HG02981 (cell line): ENCODE measurements around the gene TKT.
"Not testable (repeated sequence)": the region's sequence is repeated elsewhere in the genome, so short reads cannot be mapped to it uniquely, and the experiment has no call there.

ENCODE experiments used
- ATAC-seq: cut with Tn5 transposase; IDR thresholded peaks from one replicate; pipeline ENCODE4 v1.9.1; 2021; ENCODE audit warnings: mild to moderate bottlenecking, moderate library complexity; ENCODE audit not compliant: unreplicated experiment

Gene TKT

DNA sequence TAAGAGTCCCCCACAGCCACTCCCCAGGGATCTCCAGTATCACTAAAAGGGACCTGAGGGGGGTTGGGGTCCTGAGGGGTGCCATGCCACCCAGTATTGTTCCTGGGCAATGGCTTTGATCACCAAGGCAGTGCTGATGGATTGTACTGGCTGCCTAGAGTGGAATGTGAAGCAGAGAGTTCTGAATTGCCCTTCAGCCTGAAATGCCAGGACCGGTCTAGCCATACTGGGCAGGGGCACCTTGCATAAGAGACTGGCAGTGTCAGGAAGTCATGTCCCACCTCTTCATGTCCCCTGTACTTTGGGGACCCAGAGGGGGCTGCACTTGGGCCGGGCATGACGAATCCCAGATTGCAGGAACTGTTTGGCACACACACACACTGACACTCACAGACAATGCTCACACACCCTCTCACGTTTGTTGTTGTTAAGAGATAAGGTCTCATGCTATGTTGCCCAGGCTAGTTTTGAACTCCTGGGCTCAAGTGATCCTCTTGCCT, 4.5 kb upstream of the TKT start:
- ATAC-seq: no peak

DNA sequence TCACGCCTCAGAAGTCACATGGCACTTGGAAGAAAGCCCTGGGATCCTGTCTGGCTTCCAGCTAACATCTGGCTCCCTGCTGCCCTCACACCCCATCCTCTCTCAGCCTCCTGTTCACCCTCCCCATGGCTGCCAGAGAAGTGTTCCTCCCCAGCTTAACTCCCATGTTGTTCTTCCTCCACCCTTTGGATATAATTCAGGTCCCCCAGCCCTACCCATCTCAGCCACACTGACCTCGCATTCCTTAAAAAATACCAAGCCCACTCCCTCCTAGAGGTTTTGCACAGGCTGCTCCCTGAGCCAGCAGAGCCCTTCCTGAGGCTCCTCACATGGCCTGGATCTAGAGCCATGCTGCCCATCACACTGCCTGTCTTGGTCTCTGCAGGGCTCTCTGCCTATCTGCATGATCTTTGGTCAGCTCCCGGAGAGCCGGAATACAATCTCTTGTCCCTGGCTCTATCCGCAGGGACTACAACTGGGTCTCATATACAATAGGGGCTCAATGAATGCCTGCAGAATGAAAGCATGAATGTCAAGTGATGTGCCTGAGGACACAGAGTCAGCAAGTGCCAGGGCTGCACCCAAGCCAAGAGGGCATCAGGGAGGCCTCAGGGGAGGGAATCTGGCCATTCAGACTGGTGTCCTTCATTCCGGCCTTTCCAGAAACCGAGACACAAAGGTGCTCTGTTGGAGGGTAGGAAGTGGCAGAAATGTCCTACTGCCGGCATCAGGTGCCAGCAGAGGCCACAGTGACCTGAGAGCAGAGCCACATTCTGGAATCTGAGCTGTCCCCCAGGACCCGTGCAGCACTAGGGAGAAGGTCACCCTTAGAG, 3.8 kb upstream of the TKT start:
- ATAC-seq: no peak

GRCh38 chr3:53258600-53259426, 3.0 kb upstream of the TKT start:
- no peak for ATAC-seq

GRCh38 chr3:53257465-53257864, 1.6 kb upstream of the TKT start:
- no peak for ATAC-seq

- ATAC-seq: no peak
Observed at GRCh38 chr3:53256704-53257055, 858 bp upstream of the TKT start.

- ATAC-seq: peak; percentile 35
Observed at GRCh38 chr3:53255423-53255774, 423 bp downstream of the TKT start.

- ATAC-seq: peak; percentile 57
Observed at GRCh38 chr3:53254509-53255422, 1.1 kb downstream of the TKT start.

DNA sequence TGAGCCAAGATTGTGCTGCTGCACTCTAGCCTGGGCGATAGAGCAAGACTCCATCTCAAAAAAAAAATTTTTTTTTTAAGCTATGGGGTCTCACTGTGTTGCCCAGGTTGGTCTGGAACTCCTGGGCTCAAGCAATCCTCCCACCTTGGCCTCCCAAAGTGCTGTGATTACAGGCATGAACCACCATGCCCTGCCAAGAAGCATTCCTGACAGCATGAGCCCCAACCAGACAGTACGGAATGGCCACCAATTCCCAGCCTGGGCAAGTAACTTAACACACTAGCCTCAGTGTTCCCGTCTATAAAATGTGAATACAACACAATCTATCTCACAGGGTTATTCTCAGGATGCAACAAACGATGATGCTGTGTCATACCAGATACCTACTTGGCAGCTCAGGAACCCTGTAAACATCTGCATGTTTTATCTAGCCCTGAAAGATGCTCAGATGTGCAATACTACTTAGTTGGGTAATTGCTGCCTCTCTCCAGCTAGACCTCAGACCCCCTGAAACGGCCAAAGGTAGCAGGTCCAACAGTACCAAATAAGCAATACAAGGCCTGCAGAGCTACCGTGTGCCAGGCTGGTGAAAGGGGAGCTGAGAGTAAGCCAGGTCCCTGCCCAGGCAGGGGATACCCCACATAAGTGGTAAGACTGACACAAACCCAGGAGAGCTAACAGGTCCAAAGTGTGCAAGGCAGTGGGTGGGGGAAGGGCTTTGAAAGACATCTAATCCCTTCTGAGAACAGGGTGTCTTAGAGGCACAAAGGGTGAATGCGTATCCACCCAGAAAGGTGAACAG, 1.9 kb downstream of the TKT start:
- ATAC-seq: no peak

GRCh38 chr3:53252947-53253322, 2.9 kb downstream of the TKT start:
- not testable (repeated sequence) for ATAC-seq

DNA sequence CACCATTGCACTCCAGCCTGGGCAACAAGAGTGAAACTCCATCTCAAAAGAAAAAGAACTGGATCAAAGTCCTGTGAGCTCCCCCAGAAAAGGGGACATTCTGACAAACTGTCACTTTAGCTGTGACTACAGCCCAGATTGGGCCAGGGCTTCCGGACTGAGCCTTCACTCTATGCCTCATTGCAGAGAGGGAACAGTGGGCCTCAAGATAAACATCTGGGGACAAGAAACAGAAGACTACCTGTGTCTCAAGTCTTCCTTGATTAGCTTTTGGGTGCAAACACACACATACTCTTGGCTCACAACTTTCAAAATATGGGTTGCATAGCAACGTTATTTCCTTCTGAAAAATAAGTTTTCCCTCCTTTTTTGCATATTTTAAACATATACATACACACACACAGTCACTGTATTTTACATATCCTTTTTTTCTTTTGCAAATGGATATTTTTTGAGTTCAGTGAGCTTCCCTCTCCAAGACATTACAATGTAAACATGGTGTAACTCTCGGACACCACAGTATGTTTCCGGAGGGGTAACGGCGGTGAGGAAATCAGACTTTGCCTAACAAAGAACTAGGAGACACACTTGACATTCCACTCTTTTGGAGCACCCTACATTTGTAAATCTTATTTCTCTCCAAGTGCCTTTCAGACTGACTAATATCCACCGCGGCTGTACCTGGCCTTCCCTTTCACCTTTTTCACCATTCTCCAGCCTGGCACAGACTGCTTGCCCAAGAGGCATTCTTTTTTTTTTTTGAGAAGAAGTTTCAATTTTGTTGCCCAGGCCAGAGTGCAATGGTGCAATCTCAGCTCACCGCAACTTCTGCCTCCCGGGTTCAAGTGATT, 3.5 kb downstream of the TKT start:
- no peak for ATAC-seq

GRCh38 chr3:53250881-53251605, 4.8 kb downstream of the TKT start:
- no peak for ATAC-seq

- ATAC-seq: no peak
Observed at GRCh38 chr3:53250453-53250852, 5.4 kb downstream of the TKT start.

DNA sequence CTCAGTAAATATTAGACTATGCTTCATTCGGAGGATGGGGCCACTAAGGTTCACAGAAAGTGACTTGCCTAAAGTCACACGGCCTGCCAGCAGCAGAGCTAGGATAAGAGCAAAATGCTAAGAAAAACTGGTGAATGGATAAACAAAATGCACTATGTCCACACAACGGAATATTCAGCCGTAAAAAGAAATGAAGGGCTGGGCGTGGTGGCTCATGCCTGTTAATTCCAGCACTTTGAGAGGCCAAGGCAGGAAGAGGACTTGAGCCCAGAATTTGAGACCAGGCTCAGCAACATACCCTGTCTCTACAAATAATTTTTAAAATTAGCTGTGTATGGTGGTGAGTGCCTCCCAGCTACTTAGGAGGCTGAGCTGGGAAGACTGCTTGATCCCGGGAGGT, 7.7 kb downstream of the TKT start:
- no peak for ATAC-seq

DNA sequence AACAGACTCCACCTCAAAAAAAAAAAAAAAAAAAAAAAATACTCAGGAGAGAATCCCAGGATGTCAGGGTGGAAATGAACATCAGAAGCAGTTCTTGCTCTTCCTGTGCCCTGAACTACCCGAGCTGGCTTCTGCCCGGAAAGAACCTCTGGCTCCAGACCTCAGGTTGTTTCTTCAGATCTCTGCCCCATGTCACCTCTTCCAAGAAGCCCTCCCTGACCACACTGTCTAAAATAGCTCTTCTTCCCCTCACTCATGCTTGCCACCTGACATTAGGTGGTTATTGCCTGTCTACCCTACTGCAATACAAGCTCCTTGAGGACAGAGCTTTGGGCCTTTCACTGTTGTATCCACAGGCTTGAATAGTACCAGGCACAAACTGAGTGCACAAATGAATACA, 8.2 kb downstream of the TKT start:
- ATAC-seq: no peak

- ATAC-seq: no peak
Observed at GRCh38 chr3:53244271-53244670, 11.6 kb downstream of the TKT start.

DNA sequence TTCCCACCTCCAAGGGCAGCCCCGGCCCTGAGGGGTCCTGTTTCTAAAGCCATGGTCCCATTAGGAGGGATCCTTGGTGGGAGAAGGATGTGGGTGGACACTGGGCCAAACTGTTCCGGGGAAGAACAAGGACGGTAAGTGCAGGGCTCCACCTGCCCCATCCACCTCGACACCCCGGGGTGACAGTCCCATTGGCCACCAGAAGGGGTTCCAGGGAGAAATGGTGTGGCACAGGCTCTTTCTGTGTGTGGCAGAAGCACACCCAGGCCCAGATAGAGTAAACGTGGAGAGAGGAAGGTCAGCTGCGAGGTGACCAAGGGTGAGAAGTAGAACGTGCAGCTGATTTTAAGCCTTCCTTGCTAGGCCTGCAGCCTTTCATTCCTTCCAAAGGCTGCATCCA, 12.0 kb downstream of the TKT start:
- no peak for ATAC-seq

DNA sequence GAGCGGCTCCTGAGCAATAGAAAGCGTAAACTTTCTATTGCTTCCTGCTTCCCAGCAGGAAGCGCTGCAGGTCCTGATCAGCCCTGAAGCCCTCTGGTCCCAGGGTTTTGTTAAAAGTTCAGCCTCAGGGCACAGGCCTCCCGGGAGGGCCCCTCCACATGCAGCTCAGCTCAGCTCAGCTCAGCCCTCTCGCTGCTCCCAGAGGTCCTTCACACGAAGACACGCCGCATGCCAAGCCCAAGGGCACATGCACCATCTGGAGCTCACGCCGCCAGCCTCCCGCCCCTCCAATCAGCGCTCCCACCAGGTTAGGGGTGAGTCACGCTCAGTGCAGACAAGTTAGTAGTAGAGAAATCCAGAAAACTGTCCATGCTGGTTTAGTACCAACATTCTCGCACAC, 12.7 kb downstream of the TKT start:
- no peak for ATAC-seq

GRCh38 chr3:53242642-53243041, 13.2 kb downstream of the TKT start:
- ATAC-seq: no peak

GRCh38 chr3:53242155-53242554, 13.7 kb downstream of the TKT start:
- ATAC-seq: no peak
